Neural crest cell (in vitro differentiated cells): ENCODE measurements around the gene PPT1. TPM values are rescaled to one million over a fixed set of nuclear protein-coding genes. Genes with fewer than 3 reads are reported as not detected.

Experiments used
- DNase-seq: peaks from one replicate; pipeline ENCODE4 v3.0.0; 2021; ENCODE audit warnings: low read depth, mixed read lengths, low spot score
- H3K27ac Mint-ChIP-seq: one replicate; pipeline ENCODE4 v1.8.0; 2021; ENCODE audit warnings: mild to moderate bottlenecking, mixed read lengths; ENCODE audit not compliant: unreplicated experiment
- H3K27me3 Mint-ChIP-seq: 2 replicates; pipeline ENCODE4 v1.8.0; 2021; ENCODE audit warnings: low read depth, mild to moderate bottlenecking, mixed read lengths
- H3K36me3 Mint-ChIP-seq: 2 replicates; pipeline ENCODE4 v1.8.0; 2021; ENCODE audit warnings: low read depth, mild to moderate bottlenecking, mixed read lengths
- H3K4me1 Mint-ChIP-seq: 2 replicates; pipeline ENCODE4 v1.8.0; 2021; ENCODE audit warnings: mixed read lengths
- H3K4me3 Mint-ChIP-seq: one replicate; pipeline ENCODE4 v1.8.0; 2021; ENCODE audit warnings: mild to moderate bottlenecking, mixed read lengths
- H3K9me3 Mint-ChIP-seq: 2 replicates; pipeline ENCODE4 v1.8.0; 2021; ENCODE audit warnings: mixed read lengths
- total RNA-seq: library from RNA; stranded (reverse); gene quantifications from 2 replicates; pipeline ENCODE4 v1.2.1, GENCODE V29; 2021
- TF ChIP-seq, protein P1 (sequence below): fragments of 200-600 bp; sonication (generic); conservative IDR thresholded peaks from 2 replicates; pipeline ENCODE4 v1.5.0; 2021; ENCODE audit warnings: antibody characterized with exemption, mild to moderate bottlenecking

PPT1 gene
- total RNA-seq, 1 donor from 2014 or later = 95.4 TPM

DNA sequence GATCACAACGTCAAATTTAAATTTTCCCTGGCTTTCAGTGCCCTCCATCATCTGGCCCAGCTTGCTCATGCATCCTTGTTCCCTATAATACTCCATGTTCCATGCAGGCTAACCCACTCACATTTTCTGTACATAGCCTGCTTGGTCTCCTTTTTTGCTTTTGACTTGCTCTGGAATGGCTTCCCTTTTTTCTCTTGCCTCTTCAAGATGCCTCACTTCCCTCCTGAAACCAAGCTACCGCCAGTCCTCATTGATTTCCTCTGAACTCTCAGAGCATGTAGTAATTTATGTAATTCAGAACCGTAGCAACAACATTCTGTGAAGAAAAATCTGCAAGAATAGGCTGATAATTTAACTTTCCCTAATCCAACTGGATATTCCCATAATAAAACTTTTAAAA is 46.2 kb downstream of the PPT1 start:
- no peaks in the 10 kb centered on the region for H3K36me3 Mint-ChIP-seq
- peaks cover 19% of the 10 kb centered on the region for H3K4me1 Mint-ChIP-seq
- no peaks in the 10 kb centered on the region for H3K27me3 Mint-ChIP-seq
- no peak overlapping the region for H3K4me3 Mint-ChIP-seq
- DNase-seq = no peak
- TF ChIP-seq, protein P1, sequence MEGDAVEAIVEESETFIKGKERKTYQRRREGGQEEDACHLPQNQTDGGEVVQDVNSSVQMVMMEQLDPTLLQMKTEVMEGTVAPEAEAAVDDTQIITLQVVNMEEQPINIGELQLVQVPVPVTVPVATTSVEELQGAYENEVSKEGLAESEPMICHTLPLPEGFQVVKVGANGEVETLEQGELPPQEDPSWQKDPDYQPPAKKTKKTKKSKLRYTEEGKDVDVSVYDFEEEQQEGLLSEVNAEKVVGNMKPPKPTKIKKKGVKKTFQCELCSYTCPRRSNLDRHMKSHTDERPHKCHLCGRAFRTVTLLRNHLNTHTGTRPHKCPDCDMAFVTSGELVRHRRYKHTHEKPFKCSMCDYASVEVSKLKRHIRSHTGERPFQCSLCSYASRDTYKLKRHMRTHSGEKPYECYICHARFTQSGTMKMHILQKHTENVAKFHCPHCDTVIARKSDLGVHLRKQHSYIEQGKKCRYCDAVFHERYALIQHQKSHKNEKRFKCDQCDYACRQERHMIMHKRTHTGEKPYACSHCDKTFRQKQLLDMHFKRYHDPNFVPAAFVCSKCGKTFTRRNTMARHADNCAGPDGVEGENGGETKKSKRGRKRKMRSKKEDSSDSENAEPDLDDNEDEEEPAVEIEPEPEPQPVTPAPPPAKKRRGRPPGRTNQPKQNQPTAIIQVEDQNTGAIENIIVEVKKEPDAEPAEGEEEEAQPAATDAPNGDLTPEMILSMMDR = no peak
- H3K27ac Mint-ChIP-seq = peak overlapping the region; percentile 93
- H3K9me3 Mint-ChIP-seq = no peaks in the 10 kb centered on the region

DNA sequence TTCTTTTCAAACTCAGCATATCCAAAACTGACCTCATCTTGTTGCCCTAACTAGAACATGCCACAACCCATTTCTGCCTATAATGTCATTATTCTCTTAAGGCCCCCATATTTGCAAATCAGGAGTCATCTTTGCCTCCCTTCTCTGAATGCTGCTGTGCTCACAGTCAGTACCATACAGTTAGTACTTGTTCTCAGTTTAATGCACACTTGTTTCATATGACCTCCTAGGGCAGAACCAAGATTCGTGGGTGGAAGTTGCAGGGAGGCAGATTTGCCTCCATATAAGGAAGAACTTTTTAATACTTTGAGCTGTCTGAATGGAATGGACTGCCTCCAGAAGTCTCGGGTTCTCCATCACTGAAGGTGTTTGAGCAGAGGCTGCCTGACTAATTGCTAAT is 47.3 kb downstream of the PPT1 start:
- Mint-ChIP-seq H3K27ac (peak overlapping the region; percentile 38), H3K36me3 (no peaks in the 10 kb centered on the region), H3K27me3 (no peaks in the 10 kb centered on the region), H3K4me1 (peaks cover 23% of the 10 kb centered on the region), H3K4me3 (no peak overlapping the region), H3K9me3 (no peaks in the 10 kb centered on the region)
- DNase-seq = no peak
- TF ChIP-seq, protein P1 = no peak

DNA sequence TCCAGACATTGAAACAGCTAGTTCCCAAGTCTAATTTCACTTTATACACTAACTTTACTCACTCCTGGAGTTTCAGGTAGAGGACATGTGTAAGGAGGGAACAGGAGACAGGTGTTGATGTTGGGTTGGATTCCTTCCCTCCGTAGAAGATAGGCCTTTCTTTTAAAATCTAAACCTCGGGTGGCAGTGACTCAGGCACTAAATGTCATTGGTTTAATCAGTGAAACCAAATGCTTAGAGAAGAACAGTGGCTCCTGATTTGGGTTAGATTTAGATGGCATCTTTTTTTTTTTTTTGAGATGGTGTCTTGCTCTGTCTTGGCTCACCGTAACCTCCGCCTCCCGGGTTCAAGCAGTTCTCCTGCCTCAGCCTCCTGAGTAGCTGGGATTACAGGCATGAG is 49.3 kb downstream of the PPT1 start:
- no peak overlapping the region for H3K27ac Mint-ChIP-seq
- TF ChIP-seq, protein P1 = no peak
- no peaks in the 10 kb centered on the region for H3K27me3 Mint-ChIP-seq
- peaks cover 32% of the 10 kb centered on the region for H3K4me1 Mint-ChIP-seq
- H3K9me3 Mint-ChIP-seq = no peaks in the 10 kb centered on the region
- no peak for DNase-seq
- H3K4me3 Mint-ChIP-seq = no peak overlapping the region
- no peaks in the 10 kb centered on the region for H3K36me3 Mint-ChIP-seq

DNA sequence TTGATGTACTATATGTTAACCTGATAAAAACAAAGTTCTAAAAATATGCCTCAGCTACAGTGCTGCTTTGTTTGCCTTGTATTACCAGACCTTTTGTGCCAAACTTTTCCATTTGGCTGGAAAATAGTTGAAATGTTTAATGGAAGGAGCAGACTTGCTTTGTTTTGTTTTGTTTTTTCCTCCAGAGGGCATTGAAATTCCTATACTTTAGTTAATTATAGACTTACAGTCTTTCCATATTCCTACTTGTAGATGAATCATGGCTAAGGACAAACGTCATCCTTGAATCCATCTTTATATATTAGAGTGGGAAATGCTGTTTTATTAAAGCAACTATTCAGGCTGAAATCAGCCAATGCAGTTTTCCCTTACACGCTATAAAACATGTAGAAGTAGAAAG is 49.8 kb downstream of the PPT1 start:
- Mint-ChIP-seq H3K4me1 (peaks cover 37% of the 10 kb centered on the region), H3K9me3 (no peaks in the 10 kb centered on the region), H3K4me3 (peak overlapping the region; percentile 46), H3K36me3 (no peaks in the 10 kb centered on the region), H3K27me3 (no peaks in the 10 kb centered on the region), H3K27ac (no peak overlapping the region)
- no peak for DNase-seq
- TF ChIP-seq, protein P1 = no peak

DNA sequence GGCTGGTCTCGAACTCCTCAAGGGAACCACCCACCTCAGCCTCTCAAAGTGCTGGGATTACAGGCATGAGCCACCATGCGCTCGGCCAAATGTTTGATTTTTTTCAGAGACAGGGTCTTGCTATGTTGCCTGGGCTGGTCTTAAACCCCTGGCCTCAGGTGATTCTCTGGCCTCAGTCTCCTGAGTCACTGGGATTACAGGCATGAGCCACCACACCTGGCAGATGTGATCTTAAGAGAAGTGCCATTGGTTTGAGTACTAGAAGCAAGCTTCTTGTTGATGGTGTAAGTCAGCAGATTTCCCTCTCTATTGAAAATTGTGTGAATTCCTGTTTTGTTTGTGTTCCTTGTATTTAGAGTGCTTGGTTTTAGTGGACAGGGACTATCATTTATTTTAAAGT is 51.3 kb downstream of the PPT1 start:
- H3K27me3 Mint-ChIP-seq = no peaks in the 10 kb centered on the region
- H3K27ac Mint-ChIP-seq = no peak overlapping the region
- DNase-seq = no peak
- H3K4me3 Mint-ChIP-seq = peak overlapping the region; percentile 18
- no peaks in the 10 kb centered on the region for H3K9me3 Mint-ChIP-seq
- peaks cover 48% of the 10 kb centered on the region for H3K4me1 Mint-ChIP-seq
- TF ChIP-seq, protein P1 = no peak
- no peaks in the 10 kb centered on the region for H3K36me3 Mint-ChIP-seq

DNA sequence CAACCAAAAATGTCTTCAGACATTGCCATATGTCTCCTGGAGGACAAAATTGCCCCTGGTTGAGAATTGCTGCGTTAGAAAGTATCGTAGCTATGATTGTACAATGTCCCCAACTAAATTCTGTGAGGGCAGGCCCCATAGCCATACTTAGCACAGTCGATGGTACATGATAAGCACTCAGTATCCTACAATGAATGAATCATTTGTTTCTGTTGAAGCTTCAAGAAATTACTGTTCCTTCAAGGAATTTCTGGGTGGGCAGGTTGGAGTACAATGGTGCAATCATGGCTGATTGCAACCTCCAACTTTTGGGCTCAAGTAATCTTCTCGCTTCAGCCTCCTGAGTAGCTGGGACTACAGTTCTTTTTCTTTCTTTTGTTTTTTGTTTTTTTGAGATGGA is 51.9 kb downstream of the PPT1 start:
- Mint-ChIP-seq H3K27ac (peak overlapping the region; percentile 70), H3K9me3 (no peaks in the 10 kb centered on the region), H3K27me3 (no peaks in the 10 kb centered on the region), H3K4me1 (peaks cover 50% of the 10 kb centered on the region), H3K4me3 (peak overlapping the region; percentile 77), H3K36me3 (no peaks in the 10 kb centered on the region)
- TF ChIP-seq, protein P1 = no peak
- no peak for DNase-seq
